Parathyroid adenoma (tissue), 2 donors: ENCODE measurements around the gene EEFSEC.

Source experiments
- H2AFZ ChIP-seq: fragments of 300-600 bp; sonication (generic); one replicate; pipeline ENCODE4 v1.7.0; 2017; ENCODE audit warnings: antibody characterized with exemption, mild to moderate bottlenecking
- H3K27ac ChIP-seq: fragments of 300-600 bp; sonication (generic); one replicate; pipeline ENCODE4 v1.7.0; 2017
- H3K27me3 ChIP-seq: fragments of 300-600 bp; sonication (generic); one replicate; pipeline ENCODE4 v1.7.0; 2017; ENCODE audit warnings: low read length; ENCODE audit not compliant: control insufficient read depth, insufficient read depth
- H3K36me3 ChIP-seq: fragments of 300-600 bp; sonication (generic); one replicate; pipeline ENCODE4 v1.7.0; 2017; ENCODE audit warnings: low read length; ENCODE audit not compliant: control insufficient read depth, insufficient read depth
- H3K4me1 ChIP-seq: fragments of 300-600 bp; sonication (generic); one replicate; pipeline ENCODE4 v1.7.0; 2017; ENCODE audit warnings: control low read depth
- H3K4me2 ChIP-seq: fragments of 300-600 bp; sonication (generic); one replicate; pipeline ENCODE4 v1.7.0; 2017; ENCODE audit warnings: low read length
- H3K4me3 ChIP-seq: fragments of 300-600 bp; sonication (generic); one replicate; pipeline ENCODE4 v1.7.0; 2017; ENCODE audit warnings: low read depth, low read length
- H3K79me2 ChIP-seq: fragments of 300-600 bp; sonication (generic); one replicate; pipeline ENCODE4 v1.7.0; 2017; ENCODE audit warnings: control low read depth
- H3K9ac ChIP-seq: fragments of 300-600 bp; sonication (generic); one replicate; pipeline ENCODE4 v1.7.0; 2017; ENCODE audit warnings: mild to moderate bottlenecking
- H3K9me3 ChIP-seq: fragments of 300-600 bp; sonication (generic); one replicate; pipeline ENCODE4 v1.7.0; 2017; ENCODE audit warnings: low read length; ENCODE audit not compliant: control insufficient read depth
- TF ChIP-seq, protein P1 (sequence below): fragments of 300-600 bp; sonication (generic); IDR thresholded peaks from one replicate; pipeline ENCODE4 v1.7.0; 2017; ENCODE audit warnings: antibody characterized with exemption, mild to moderate bottlenecking
- donor health status: primary hyperparathyroidism.

Gene EEFSEC

DNA sequence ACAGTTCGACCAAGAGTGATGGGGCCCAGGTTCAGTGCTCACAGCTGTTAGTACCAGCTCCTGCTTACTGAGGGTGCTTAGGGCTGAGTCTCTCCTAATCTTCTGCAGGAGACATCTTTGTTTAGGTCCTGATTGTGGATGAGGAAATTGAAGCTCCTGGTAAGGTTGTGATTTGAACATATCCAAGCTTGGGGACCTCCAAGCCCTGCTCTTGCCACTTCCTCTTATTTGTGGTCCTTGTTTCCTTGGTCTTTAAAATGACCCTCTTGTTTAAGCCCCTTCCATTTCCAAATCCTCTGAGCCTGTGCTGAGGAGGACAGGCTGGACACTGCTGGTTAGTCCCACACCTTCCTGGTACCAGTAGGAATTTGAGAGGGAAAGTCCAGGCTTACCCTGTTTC lies 87.0 kb downstream of the EEFSEC start:
- Histone ChIP-seq H3K79me2 (peaks cover 10% of the 10 kb centered on the region), H3K36me3 (no peaks in the 10 kb centered on the region), H3K27me3 (no peaks in the 10 kb centered on the region), H3K9ac (no peak overlapping the region), H3K4me3 (no peak overlapping the region), H3K27ac (no peak overlapping the region), H3K9me3 (no peaks in the 10 kb centered on the region), H2AFZ (no peak overlapping the region), H3K4me1 (peaks cover 5% of the 10 kb centered on the region), H3K4me2 (no peak overlapping the region)
- TF ChIP-seq, protein P1, sequence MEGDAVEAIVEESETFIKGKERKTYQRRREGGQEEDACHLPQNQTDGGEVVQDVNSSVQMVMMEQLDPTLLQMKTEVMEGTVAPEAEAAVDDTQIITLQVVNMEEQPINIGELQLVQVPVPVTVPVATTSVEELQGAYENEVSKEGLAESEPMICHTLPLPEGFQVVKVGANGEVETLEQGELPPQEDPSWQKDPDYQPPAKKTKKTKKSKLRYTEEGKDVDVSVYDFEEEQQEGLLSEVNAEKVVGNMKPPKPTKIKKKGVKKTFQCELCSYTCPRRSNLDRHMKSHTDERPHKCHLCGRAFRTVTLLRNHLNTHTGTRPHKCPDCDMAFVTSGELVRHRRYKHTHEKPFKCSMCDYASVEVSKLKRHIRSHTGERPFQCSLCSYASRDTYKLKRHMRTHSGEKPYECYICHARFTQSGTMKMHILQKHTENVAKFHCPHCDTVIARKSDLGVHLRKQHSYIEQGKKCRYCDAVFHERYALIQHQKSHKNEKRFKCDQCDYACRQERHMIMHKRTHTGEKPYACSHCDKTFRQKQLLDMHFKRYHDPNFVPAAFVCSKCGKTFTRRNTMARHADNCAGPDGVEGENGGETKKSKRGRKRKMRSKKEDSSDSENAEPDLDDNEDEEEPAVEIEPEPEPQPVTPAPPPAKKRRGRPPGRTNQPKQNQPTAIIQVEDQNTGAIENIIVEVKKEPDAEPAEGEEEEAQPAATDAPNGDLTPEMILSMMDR, result no peak

DNA sequence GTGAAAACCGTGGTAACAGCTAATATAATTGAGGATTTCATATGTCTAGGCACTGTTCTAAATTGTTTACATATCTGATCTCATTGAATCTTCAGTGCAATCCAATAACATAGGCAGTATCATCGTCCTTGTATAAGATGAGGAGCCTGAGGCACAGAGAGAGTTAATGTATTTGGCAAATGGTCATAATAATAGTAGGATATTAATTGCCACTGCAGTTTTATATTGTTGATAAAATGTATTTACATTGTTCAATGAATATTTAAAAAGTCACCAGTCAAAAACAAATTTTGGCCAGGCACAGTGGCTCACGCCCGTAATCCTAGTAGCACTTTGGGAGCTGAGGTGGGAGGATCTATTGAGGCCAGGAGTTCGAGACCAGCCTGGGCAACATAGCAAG lies 88.5 kb downstream of the EEFSEC start:
- TF ChIP-seq, protein P1, result no peak

GRCh38 chr3:128242818-128243601 lies 89.7 kb downstream of the EEFSEC start:
- TF ChIP-seq, protein P1, result no peak
- Histone ChIP-seq H3K27ac (no peak overlapping the region), H3K4me3 (no peak overlapping the region), H3K4me1 (no peaks in the 10 kb centered on the region), H3K9me3 (no peaks in the 10 kb centered on the region), H3K79me2 (peaks cover 7% of the 10 kb centered on the region), H3K36me3 (no peaks in the 10 kb centered on the region), H2AFZ (no peak overlapping the region), H3K9ac (no peak overlapping the region), H3K4me2 (no peak overlapping the region), H3K27me3 (no peaks in the 10 kb centered on the region)

More for the DNA sequence above, 88.5 kb downstream of the EEFSEC start:
- Histone ChIP-seq H2AFZ (no peak overlapping the region), H3K27ac (no peak overlapping the region), H3K79me2 (peaks cover 8% of the 10 kb centered on the region), H3K27me3 (no peaks in the 10 kb centered on the region), H3K9me3 (no peaks in the 10 kb centered on the region), H3K9ac (no peak overlapping the region), H3K4me2 (no peak overlapping the region), H3K36me3 (no peaks in the 10 kb centered on the region), H3K4me1 (peaks cover 5% of the 10 kb centered on the region), H3K4me3 (no peak overlapping the region)

DNA sequence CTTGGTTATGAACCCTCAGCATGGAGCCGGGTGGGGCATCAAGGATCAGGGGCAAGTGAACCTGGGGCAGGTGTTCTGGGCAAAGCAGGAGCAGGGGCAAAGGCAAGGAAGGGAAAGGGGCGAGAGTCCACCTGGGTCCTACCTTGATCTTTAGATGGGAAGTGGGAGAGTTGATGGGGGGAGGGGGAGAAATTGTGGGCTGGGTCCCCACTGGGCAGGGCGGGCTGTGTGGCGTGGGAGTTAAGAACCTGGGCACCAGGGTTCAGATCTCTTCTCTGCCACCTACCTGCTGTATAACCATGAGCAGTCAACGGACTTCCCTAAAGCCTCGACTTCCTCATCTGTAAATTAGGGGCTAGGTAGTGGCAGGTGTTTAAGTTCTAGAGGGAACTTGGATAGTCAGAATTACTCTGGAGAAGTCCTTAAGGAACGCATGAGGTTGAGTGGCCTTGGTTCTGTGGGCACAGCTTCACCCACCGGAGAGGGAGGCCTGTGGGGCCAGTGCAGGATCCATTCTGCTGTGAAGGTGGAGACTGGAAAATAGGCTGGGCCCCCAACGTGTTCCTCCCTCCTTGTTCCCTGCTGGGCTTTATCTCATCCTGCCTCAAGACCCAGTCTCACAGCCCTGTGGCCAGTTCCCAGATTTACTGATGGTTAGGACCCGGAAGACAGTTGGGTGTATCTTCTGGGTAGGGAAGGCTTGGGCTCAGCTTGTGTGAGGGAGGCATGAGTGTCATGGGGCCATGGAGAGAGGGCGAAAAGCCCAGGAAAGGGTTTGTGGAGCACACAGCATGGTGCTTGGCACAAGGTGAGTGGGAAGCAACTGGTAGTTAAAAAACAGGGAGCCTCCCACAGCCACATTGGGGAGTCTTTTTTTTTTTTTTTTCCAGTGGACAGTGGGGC lies 90.6 kb downstream of the EEFSEC start:
- H3K27ac ChIP-seq, result no peak overlapping the region
- H3K4me3 ChIP-seq, result no peak overlapping the region
- no peaks in the 10 kb centered on the region for H3K9me3 ChIP-seq
- H3K9ac ChIP-seq, result no peak overlapping the region
- no peaks in the 10 kb centered on the region for H3K36me3 ChIP-seq
- TF ChIP-seq, protein P1, result no peak
- H3K4me1 ChIP-seq, result no peaks in the 10 kb centered on the region
- H3K79me2 ChIP-seq, result peaks cover 7% of the 10 kb centered on the region
- no peak overlapping the region for H3K4me2 ChIP-seq
- H3K27me3 ChIP-seq, result no peaks in the 10 kb centered on the region
- no peak overlapping the region for H2AFZ ChIP-seq
